ENCODE measurements around the gene EN1. TPM values are rescaled to one million over a fixed set of nuclear protein-coding genes. Genes with fewer than 3 reads are reported as not detected.

The EN1 gene
- total and polyA plus RNA-seq, 12 donors: 0.03 to 0.98 (median 0.39) TPM; not detected in 5

- no peaks in the 10 kb centered on the region for H3K9me3 ChIP-seq (replicated peaks in 1 of 3)
- H3K27ac ChIP-seq: no peak overlapping the region
- WGBS, 4 donors: 12 to 16% (median 14%) methylated on average over 31 to 47 of the region's 47 CpGs
- no peaks in the 10 kb centered on the region for H3K36me3 ChIP-seq (replicated peaks in 1 of 2)
- H3K27me3 ChIP-seq: peaks cover 96% of the 10 kb centered on the region
- H3K4me1 ChIP-seq (replicated peaks in 1 of 2): peaks cover 6 to 18% of the 10 kb centered on the region in 2 donors
- no peak for DNase-seq
- TF ChIP-seq POLR2A (IDR thresholded peaks at IDR 0.05): no peak
- TF ChIP-seq CTCF (IDR thresholded peaks at IDR 0.05): no peak
- H3K4me3 ChIP-seq: peak overlapping the region in 1 of 4 donors; percentile 35
- intact Hi-C loops (cut with DNase I): no loop called here
These were observed 5.5 kb downstream of the EN1 start for GRCh38 chr2:118841828-118842461.

- intact Hi-C loops (cut with DNase I): no loop called here
- no peak for DNase-seq
- no peaks in the 10 kb centered on the region for H3K9me3 ChIP-seq (replicated peaks in 1 of 3)
- TF ChIP-seq CTCF (IDR thresholded peaks at IDR 0.05) (no peak), POLR2A (IDR thresholded peaks at IDR 0.05) (no peak)
- no peak overlapping the region for H3K4me3 ChIP-seq
- H3K4me1 ChIP-seq (replicated peaks in 1 of 2): peaks cover 6 to 15% of the 10 kb centered on the region in 2 donors
- 29 to 46% (median 37%) methylated on average over 13 to 20 of the region's 20 CpGs for WGBS, 4 donors
- peaks cover 96% of the 10 kb centered on the region for H3K27me3 ChIP-seq
- H3K27ac ChIP-seq: no peak overlapping the region
- no peaks in the 10 kb centered on the region for H3K36me3 ChIP-seq (replicated peaks in 1 of 2)
These were observed 6.0 kb downstream of the EN1 start for GRCh38 chr2:118841450-118841827.

- no peaks in the 10 kb centered on the region for H3K9me3 ChIP-seq (replicated peaks in 1 of 3)
- intact Hi-C loops (cut with DNase I): no loop called here
- 26 to 61% (median 37%) methylated on average over 6 of the region's 6 CpGs for WGBS, 4 donors
- DNase-seq: no peak
- peaks cover 20 to 30% of the 10 kb centered on the region in 2 donors for H3K4me1 ChIP-seq (replicated peaks in 1 of 2)
- H3K36me3 ChIP-seq (replicated peaks in 1 of 2): no peaks in the 10 kb centered on the region
- H3K4me3 ChIP-seq: no peak overlapping the region
- peaks cover 95% of the 10 kb centered on the region for H3K27me3 ChIP-seq
- TF ChIP-seq CTCF (IDR thresholded peaks at IDR 0.05) (no peak), POLR2A (IDR thresholded peaks at IDR 0.05) (no peak)
- no peak overlapping the region for H3K27ac ChIP-seq
These were observed 8.6 kb downstream of the EN1 start for GRCh38 chr2:118838741-118839455.

- Histone ChIP-seq H3K4me1 (replicated peaks in 1 of 2) (peaks cover 14 to 24% of the 10 kb centered on the region in 2 donors), H3K36me3 (replicated peaks in 1 of 2) (no peaks in the 10 kb centered on the region), H3K27me3 (peaks cover 95% of the 10 kb centered on the region), H3K27ac (no peak overlapping the region), H3K4me3 (no peak overlapping the region), H3K9me3 (replicated peaks in 1 of 3) (no peaks in the 10 kb centered on the region)
- TF ChIP-seq CTCF (IDR thresholded peaks at IDR 0.05) (no peak), POLR2A (IDR thresholded peaks at IDR 0.05) (no peak)
- no peak for DNase-seq
- intact Hi-C loops (cut with DNase I): no loop called here
- WGBS, 4 donors: 14 to 37% (median 26%) methylated on average over 2 of the region's 2 CpGs
These were observed 9.8 kb downstream of the EN1 start for GRCh38 chr2:118837621-118838020.
